HG02981 (cell line): Measurements from ENCODE around the gene KAZN.
"Not testable (repeated sequence)": the region's sequence is repeated elsewhere in the genome, so short reads cannot be mapped to it uniquely, and the experiment has no call there.

Source experiments
- ATAC-seq: cut with Tn5 transposase; IDR thresholded peaks from one replicate; pipeline ENCODE4 v1.9.1; 2021; ENCODE audit warnings: mild to moderate bottlenecking, moderate library complexity; ENCODE audit not compliant: unreplicated experiment

Gene KAZN

GRCh38 chr1:14598498-14599182 is at the start of gene KAZN:
KAZN (plus strand) TSS chr1:14598685.
- ATAC-seq: no peak

GRCh38 chr1:14549897-14550620 is 48.4 kb upstream of the KAZN start:
- ATAC-seq: no peak

GRCh38 chr1:14551386-14551785 is 47.1 kb upstream of the KAZN start:
- no peak for ATAC-seq

- no peak for ATAC-seq
Observed at GRCh38 chr1:14552246-14552965, 46.1 kb upstream of the KAZN start.

GRCh38 chr1:14553711-14554110 is 44.8 kb upstream of the KAZN start:
- no peak for ATAC-seq

GRCh38 chr1:14555091-14555490 is 43.4 kb upstream of the KAZN start:
- no peak for ATAC-seq

GRCh38 chr1:14561014-14561693 is 37.3 kb upstream of the KAZN start:
- no peak for ATAC-seq

GRCh38 chr1:14565090-14565489 is 33.4 kb upstream of the KAZN start:
- ATAC-seq: no peak

- ATAC-seq: no peak
Observed at GRCh38 chr1:14567056-14567455, 31.4 kb upstream of the KAZN start.

- no peak for ATAC-seq
Observed at GRCh38 chr1:14567903-14568302, 30.6 kb upstream of the KAZN start.

GRCh38 chr1:14568716-14569355 is 29.6 kb upstream of the KAZN start:
- no peak for ATAC-seq

GRCh38 chr1:14570514-14570913 is 28.0 kb upstream of the KAZN start:
- no peak for ATAC-seq

GRCh38 chr1:14571810-14572767 is 26.4 kb upstream of the KAZN start:
- no peak for ATAC-seq

- no peak for ATAC-seq
Observed at GRCh38 chr1:14572861-14573260, 25.6 kb upstream of the KAZN start.

GRCh38 chr1:14576155-14576554 is 22.3 kb upstream of the KAZN start:
- ATAC-seq: no peak

- ATAC-seq: no peak
Observed at GRCh38 chr1:14577261-14577660, 21.2 kb upstream of the KAZN start.

GRCh38 chr1:14578156-14578555 is 20.3 kb upstream of the KAZN start:
- ATAC-seq: no peak

- ATAC-seq: not testable (repeated sequence)
Observed at GRCh38 chr1:14580295-14580694, 18.2 kb upstream of the KAZN start.

GRCh38 chr1:14580986-14581385 is 17.5 kb upstream of the KAZN start:
- no peak for ATAC-seq

- ATAC-seq: no peak
Observed at GRCh38 chr1:14583788-14584187, 14.7 kb upstream of the KAZN start.
